Medulla oblongata (tissue), 1 donor: ENCODE results near the gene ADAMTS14.

Experiments used
- DNase-seq: peaks from one replicate; pipeline ENCODE4 v3.0.0-alpha.2; 2015; ENCODE audit errors: extremely low spot score

Gene ADAMTS14

GRCh38 chr10:70782746-70783680 lies 110.7 kb downstream of the ADAMTS14 start:
- DNase-seq = no peak

GRCh38 chr10:70784016-70784415 lies 111.7 kb downstream of the ADAMTS14 start:
- no peak for DNase-seq

DNA sequence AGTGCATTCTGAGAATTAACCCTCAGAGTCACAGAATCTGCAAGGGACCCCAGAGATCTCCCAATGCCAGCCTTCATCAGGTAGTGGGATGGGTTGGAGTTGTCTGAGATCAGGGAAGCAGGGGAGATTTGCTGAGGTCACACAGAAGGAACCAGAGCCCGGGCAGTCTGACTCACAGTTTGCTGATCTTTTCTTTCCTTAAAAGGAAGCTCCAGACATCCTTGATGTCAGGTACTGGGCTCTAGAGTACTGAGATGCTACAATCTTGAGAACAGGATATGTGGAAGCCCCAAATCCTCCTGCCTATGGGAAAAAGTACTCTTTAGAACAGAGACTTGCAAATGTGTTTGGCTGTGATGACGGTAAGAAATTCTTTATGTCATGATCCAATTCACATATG lies 112.2 kb downstream of the ADAMTS14 start:
- no peak for DNase-seq

- DNase-seq = no peak
Measured at GRCh38 chr10:70785190-70785589, 112.9 kb downstream of the ADAMTS14 start, which contains the start of gene TBATA. TBATA (minus strand) TSS chr10:70785377; CDS start chr10:70783379, 1,998 bp downstream.

DNA sequence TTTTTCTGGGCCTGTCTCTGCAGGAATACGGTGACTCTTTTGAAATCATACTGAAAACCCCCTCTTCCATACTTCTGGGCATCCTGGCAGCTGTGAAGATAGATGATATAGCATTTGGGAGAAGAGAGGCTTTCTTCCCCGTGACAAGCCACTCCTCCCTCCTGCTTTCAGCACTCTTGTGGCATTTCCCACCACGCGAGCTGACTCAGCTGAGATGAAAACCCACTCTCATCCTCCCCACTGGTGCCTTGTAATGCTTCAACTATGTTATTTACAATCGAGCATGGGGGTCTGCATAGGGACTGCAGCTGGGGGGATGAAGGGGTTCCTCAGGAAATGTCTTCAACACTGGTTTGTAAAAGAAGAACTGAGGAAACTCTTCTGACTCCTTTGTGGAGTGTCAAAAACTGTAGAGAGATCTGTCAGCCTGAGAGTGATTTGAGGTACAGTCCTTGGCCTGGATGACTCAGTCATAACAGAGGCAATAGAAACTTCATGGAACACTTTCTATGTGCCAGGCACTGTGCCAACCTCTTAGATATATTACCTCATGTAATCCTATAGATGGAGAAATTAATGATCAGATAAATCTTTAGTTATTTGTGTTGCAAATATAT lies 114.6 kb downstream of the ADAMTS14 start:
- no peak for DNase-seq

GRCh38 chr10:70791386-70792039 lies 119.2 kb downstream of the ADAMTS14 start:
- DNase-seq = no peak

GRCh38 chr10:70795613-70796012 lies 123.3 kb downstream of the ADAMTS14 start:
- DNase-seq = no peak

DNA sequence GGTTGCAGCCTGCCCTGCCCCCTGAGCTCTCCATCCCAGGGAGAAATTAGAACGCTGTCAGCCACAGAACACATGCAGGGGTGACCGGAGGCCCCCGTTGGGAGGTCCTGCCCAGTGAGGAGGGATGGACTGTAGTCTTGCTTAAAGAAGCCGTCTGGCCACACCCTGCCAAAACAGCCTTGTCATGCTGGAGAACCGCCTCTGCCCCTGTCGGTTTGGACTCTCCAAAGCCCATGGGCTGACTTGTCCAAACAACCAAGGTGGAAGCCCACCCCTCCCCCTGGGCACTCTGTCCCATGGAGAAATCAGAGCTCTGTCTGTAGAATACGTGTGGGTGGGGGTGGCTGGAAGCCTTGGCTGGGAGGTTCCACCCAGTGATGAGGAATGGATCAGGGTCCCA lies 125.5 kb downstream of the ADAMTS14 start:
- no peak for DNase-seq

GRCh38 chr10:70799124-70799523 lies 126.8 kb downstream of the ADAMTS14 start:
- no peak for DNase-seq

DNA sequence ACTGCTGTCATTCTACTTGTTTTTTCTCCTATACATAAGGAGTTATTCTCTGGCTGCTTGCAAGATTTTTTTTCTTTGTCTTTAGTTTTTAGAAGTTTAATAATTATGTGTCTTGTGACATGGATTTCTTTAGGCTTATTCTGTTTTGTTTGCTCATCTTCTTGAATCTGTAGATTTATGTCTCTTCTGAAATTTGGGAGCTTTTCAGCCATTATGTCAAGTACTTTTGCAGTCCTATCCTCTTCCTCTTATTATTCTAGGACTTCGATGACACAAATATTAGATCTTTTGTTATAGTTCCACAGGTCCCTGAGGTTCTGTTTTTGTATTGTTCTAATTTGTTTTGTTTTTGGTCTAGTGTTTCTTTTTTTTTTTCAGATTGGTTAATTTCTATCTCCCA lies 129.5 kb downstream of the ADAMTS14 start:
- no peak for DNase-seq

- no peak for DNase-seq
Measured at GRCh38 chr10:70803775-70804420, 131.6 kb downstream of the ADAMTS14 start.

GRCh38 chr10:70804421-70804808 lies 132.1 kb downstream of the ADAMTS14 start:
- no peak for DNase-seq

DNA sequence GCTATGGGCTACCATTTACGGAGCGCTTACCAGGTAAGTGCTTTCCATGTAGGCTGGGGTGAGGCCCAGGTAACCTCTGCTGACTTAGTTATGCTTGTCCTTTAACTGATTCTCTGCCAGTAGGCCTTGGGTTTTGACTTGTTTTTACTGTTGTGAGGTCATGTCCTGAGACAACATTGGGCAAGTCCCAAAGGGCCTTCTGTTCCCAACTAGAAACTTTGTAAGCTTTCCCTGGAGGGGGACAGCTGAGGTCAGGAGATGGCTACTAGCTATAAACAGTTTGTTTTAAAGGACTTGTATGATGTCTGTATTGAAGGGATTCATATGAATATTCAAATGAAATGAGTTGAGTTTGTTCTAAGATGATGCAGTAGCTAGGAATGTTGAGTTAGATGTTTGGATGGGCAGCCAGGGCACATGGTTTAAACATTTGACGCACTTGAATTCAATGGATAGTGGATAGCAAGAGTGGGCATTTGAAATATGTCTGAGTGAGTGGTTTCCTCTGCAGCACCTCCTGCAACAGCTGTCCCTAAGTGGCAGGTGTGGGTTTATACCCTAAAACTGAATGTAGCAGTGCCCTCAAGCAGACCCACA lies 133.4 kb downstream of the ADAMTS14 start:
- no peak for DNase-seq

DNA sequence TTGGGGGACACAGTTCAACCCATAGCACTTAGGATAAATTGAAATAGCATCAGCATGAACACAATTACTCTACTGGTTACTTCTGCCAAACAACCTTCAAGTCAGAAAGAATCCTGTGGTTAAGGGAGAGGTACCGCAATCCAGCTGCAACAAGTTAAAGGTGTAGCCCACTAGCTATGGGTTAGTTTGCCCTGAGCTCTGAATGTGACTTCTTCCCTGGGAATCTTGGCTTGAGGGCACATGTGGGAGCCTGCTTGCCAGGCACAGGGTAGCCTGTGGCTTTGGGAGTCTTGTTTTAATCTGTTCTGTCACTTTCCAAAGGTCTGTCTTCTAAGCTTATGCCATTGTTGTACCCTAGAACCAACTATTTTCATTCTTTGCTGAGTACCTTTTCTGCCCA lies 134.5 kb downstream of the ADAMTS14 start:
- no peak for DNase-seq

- no peak for DNase-seq
Measured at GRCh38 chr10:70807556-70807955, 135.2 kb downstream of the ADAMTS14 start.

- no peak for DNase-seq
Measured at GRCh38 chr10:70809011-70809611, 136.8 kb downstream of the ADAMTS14 start.

DNA sequence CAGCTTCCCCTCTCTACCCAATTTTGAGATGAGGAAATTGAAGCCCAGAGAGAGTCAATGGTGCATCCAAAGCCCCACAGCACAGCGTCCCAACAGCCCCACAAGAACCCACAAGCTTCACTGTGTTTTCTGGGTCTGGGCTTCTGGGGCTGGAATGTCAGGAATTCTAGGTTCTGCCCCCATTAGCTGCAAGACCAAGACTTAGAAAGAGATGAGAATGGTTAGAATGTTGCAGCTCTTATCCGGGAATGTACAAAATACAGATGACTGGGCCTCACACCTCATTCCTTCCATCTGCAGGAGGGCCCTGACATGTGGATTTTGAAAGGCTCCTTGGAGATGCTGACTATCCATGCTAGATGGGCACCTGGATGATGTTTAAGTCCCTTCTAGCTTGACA lies 137.4 kb downstream of the ADAMTS14 start:
- DNase-seq = no peak

GRCh38 chr10:70810967-70811366 lies 138.7 kb downstream of the ADAMTS14 start:
- no peak for DNase-seq

DNA sequence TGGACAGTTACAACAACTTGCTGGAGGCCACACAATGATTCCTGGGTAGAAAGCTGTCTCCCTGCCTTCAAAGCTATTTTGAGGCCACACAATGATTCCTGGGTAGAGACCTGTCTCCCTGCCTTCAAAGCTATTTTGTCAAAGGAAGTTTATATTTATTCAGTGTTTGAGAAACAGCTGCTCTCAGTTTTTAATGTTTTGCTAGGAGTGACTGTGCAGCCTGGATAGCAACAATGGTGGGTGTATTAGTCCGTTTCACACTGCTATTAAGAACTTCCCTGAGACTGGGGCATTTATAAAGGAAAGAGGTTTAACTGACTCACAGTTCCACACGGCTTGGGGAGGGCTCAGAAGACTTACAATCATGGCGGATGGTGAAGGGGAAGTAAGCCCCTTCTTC lies 139.6 kb downstream of the ADAMTS14 start:
- no peak for DNase-seq
